Activated T-helper 1 cell treated with Interleukin-2 at 50 U/mL for 16 hours (primary cell): Measurements from ENCODE around the gene COL25A1.

ENCODE experiments used
- DNase-seq: peaks from one replicate; pipeline ENCODE4 v3.0.0-alpha.2; 2020; ENCODE audit warnings: low read depth

Gene COL25A1

GRCh38 chr4:108852691-108853090 is 449.8 kb downstream of the COL25A1 start:
- DNase-seq: no peak

DNA sequence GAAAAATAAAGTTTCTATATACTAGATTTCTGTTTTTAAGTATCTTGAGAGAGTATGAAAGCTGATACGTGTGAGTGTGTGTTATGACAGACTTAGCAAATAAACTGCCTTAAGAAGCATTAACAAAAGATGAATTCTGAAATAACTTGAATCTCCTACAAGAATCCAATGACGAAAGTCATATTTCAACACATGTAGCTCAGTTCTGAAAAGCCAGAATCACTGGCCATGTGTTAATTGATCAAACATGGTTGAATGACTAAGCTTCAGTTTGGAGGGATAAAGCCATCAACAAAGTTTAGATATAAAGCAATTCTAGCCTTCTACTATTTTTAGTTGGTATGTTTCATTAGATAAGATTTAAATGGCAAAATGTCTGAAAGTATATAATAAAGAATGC is 451.1 kb downstream of the COL25A1 start:
- no peak for DNase-seq

GRCh38 chr4:108850219-108850649 is 452.2 kb downstream of the COL25A1 start:
- DNase-seq: no peak

DNA sequence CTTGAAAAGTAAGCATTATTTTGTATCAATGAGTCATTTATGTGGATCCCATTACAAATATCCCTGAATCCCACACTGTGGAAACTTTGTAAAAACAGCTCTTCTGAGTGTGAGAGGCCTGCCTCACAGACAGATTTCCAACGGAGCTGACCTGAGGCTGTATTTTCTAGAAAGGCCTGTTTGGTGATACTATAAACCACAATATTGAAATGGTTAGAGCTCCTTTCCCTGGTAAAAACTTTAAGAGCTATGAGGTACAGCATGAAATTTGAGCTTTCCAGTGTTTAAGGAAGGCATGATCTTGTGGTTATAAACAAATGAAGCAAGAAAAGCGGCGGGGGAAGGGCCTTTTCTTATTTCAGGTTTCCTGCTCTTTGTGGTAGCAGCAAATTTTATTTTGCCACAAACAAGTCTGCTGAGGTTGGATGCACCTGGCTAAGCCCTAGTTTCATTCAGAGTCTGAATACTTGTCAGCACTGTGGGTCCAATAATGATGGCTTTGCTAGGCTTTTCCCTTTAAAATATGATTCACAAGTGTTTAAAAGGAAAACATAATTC is 452.8 kb downstream of the COL25A1 start:
- no peak for DNase-seq

- no peak for DNase-seq
Measured at GRCh38 chr4:108846568-108846967, 455.9 kb downstream of the COL25A1 start.

- DNase-seq: no peak
Measured at GRCh38 chr4:108840426-108840975, 462.0 kb downstream of the COL25A1 start.

GRCh38 chr4:108839333-108839732 is 463.1 kb downstream of the COL25A1 start:
- DNase-seq: no peak

DNA sequence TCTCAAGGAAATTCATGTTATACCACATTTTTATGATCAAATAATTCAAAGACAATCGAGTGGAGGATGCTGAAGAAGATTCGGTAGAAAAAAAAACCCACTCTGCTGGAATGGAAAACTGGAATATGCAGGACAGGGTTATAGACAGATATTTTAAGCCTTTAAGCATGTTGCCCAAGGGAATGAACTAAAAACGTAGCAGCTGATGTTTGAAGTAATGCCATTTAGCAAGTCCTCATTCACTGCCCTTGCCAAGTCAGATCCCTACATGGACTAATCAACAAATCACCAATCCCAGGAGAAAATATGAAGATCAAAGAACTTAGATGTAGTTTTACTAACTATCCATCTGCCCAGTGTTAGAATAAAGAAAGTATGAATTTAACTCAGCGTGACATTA is 464.0 kb downstream of the COL25A1 start:
- DNase-seq: no peak

DNA sequence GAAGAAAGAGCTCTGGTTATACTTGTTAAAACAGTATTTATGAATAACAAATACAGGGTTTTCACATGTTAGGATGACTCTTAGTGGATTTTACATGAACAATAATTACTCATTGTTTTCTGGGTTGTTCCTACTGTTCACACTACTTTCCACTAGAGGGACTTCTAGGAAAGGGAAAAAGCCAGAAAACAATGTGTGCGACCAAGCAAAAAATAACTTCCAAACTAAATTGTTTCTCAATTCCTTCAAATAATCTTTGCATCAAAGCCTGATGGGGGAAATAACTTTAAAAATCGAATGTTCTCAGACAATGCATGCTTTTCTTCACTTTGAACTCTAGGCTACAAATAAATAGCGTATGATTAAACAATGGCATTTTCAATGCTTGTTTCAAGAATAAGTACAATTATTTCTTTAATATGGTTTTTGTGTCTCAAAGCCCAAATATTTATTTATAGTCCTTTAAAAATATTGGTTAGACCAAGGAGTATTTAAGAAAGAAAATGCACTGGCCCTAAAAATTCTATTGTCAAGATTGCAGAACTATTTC is 467.5 kb downstream of the COL25A1 start:
- no peak for DNase-seq

GRCh38 chr4:108834166-108834834 is 468.2 kb downstream of the COL25A1 start:
- DNase-seq: no peak

DNA sequence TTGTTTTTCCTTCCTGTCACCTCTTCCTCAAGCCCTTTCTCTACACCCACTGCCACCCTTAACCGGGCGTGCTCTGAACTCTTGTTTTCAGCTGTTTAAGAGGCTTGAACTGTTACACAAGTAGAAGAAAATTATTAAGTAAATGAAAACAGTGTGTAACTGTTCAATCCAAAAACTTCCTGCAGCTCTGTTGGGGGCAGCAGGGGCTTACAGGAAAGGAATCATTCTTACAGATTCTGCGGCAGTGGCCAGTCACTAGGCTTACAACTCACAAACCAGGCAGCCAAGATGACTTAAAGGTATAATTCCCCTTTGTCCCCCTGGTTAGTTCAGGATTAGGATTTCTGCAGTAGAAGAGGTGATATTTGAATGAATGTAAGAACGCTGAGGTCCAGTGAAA is 469.4 kb downstream of the COL25A1 start:
- no peak for DNase-seq

GRCh38 chr4:108831886-108832285 is 470.6 kb downstream of the COL25A1 start:
- no peak for DNase-seq

GRCh38 chr4:108831291-108831690 is 471.2 kb downstream of the COL25A1 start:
- DNase-seq: no peak

DNA sequence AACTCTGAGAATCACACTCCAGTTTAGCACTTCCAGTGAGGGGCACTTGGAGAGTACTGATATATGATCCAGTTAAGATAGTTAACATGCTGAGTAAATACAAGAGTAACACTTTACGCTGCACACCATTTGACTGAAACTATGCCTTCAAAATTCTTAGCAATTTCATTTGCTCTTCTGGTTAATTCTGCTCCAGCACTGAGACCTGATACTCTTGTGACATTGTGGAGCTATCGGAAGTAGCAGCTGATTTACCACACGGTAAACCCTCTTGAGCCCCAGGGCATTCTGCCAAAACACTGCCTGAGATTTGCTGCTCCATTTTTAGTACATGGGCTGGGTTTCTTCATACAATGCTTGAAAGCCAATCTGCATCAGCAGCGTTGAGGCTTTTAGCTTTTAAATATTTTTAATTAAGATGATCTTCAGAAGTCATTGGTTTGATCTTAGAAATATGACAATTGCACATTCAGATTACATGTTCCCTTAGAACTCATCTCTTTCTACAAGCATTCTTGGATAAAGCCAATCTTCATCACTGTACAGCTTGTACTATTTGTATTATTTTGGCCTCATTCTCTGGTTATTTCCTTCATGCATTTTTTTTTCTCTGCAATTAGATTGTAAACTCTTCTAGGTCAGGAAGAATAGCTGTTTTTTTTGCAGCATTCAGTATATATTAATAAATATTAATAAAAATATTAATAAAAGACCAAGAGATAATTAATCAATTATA is 471.8 kb downstream of the COL25A1 start:
- DNase-seq: no peak

- no peak for DNase-seq
Measured at GRCh38 chr4:108829966-108830492, 472.4 kb downstream of the COL25A1 start.

GRCh38 chr4:108828620-108829019 is 473.8 kb downstream of the COL25A1 start:
- DNase-seq: no peak

- DNase-seq: no peak
Measured at GRCh38 chr4:108825737-108826136, 476.7 kb downstream of the COL25A1 start.

DNA sequence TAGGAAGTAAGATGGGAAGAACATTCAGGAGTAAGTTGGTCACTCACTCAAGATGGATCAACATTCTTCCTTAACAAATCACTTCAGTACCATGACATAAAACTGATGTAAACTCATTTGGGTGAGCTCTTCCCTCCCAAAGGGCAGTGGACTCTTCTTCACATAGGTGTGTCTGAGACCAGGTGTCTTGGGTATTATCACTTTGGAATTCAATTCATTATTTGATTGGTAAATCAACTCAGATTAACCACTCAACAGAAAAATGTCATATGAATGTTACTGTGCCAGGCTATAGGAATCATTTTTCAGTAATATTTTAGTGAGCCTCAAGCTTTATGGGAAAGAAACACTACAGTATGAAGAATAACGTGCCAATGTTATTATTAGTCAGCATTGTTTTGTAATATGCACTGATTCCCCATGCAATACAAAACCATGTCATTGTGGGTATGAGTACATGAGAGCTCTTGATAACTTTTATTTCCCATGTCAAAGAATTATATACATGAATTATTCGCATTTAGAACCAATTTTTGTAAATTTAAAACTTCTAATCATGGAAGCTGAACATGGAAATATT is 481.0 kb downstream of the COL25A1 start:
- no peak for DNase-seq

GRCh38 chr4:108820492-108821350 is 481.7 kb downstream of the COL25A1 start:
- DNase-seq: no peak

DNA sequence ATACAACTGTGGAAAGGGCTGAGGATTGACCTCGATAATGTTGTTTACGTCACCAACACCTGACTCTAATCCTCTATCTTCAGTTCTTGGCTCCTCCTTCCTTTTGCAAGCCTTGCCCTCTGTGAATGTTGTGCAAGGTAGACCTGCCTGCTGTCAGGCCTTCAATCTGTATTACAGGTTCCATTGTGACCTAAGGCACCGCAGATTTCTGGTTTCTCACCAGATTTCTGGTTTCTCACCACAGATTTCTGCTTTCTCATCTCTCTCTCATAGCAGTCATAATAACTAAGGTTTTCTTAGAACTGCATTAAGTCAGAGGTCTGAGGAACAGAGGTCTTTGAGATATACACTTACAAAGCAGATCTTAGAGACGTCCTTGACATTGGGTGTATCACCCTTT is 488.1 kb downstream of the COL25A1 start:
- DNase-seq: no peak

GRCh38 chr4:108813261-108813660 is 489.2 kb downstream of the COL25A1 start:
- no peak for DNase-seq
